Lung (tissue), 12 donors: ENCODE data around the gene MAPKAP1. TPM values are rescaled to one million over a fixed set of nuclear protein-coding genes. Genes with fewer than 3 reads are reported as not detected.

Experiments used
- ATAC-seq: fragments of 200-7000 bp; cut with Tn5 transposase; one replicate; pipeline ENCODE4 v1.9.1; 2020; ENCODE audit warnings: moderate number of reproducible peaks; ENCODE audit not compliant: insufficient read depth, low FRiP score
- DNase-seq, 3 donors: peaks; one replicate each; pipeline ENCODE4 v3.0.0-alpha.2; 2013 to 2017
- H3K27ac ChIP-seq, 2 donors: one replicate each; pipeline ENCODE4 v1.5.1; 2013; ENCODE audit warnings: mild to moderate bottlenecking in 2 of 2, moderate library complexity in 2 of 2, control low read depth in 1 of 2, inconsistent platforms in 1 of 2, low read depth in 1 of 2, low read length in 1 of 2
- H3K27me3 ChIP-seq, 3 donors: one replicate each; pipeline ENCODE4 v1.5.1; 2013; ENCODE audit warnings: low read length in 2 of 3; ENCODE audit not compliant: control insufficient read depth in 3 of 3, insufficient read depth in 3 of 3
- H3K36me3 ChIP-seq, 4 donors: one replicate each; pipeline ENCODE4 v1.5.1; 2013; ENCODE audit warnings: low read length in 4 of 4, mild to moderate bottlenecking in 1 of 4, moderate library complexity in 1 of 4; ENCODE audit not compliant: control insufficient read depth in 4 of 4, insufficient read depth in 4 of 4
- H3K4me1 ChIP-seq, 5 donors: one replicate each; pipeline ENCODE4 v1.5.1; 2013; ENCODE audit warnings: low read length in 5 of 5, mild to moderate bottlenecking in 2 of 5, moderate library complexity in 1 of 5; ENCODE audit not compliant: control insufficient read depth in 5 of 5, insufficient read depth in 5 of 5
- H3K4me3 ChIP-seq: one replicate; pipeline ENCODE4 v1.5.1; 2013; ENCODE audit warnings: mild to moderate bottlenecking, control low read depth, moderate library complexity
- H3K9ac ChIP-seq, 2 donors: one replicate each; pipeline ENCODE4 v1.5.1; 2013; ENCODE audit warnings: low read length in 2 of 2, control low read depth in 1 of 2; ENCODE audit not compliant: insufficient read depth in 1 of 2
- H3K9me3 ChIP-seq, 4 donors: one replicate each; pipeline ENCODE4 v1.5.1; 2013; ENCODE audit warnings: low read length in 3 of 4, mild to moderate bottlenecking in 1 of 4, moderate library complexity in 1 of 4; ENCODE audit not compliant: control insufficient read depth in 4 of 4, insufficient read depth in 3 of 4
- WGBS, 2 donors: extraction: QIAGEN DNeasy Blood & Tissue Kit; methylation state at CpG; one replicate each; pipeline ENCODE4 v1.1.7; 2013; 5-methylcytosine and 5-hydroxymethylcytosine counted together
- polyA plus RNA-seq, 2 donors: library from polyadenylated mRNA; stranded (reverse); fragments of 200-250 nt; gene quantifications; one replicate each; pipeline ENCODE4 v1.2.1, GENCODE V29; 2013
- total RNA-seq, 2 donors: library from RNA; depleted of rRNA in 1 of 2; stranded (reverse); fragments of >200 nt in 1 of 2; gene quantifications; one replicate each; pipeline ENCODE4 v1.2.1, GENCODE V29; 2014 to 2021
- TF ChIP-seq, protein P1 (sequence below): IDR thresholded peaks from 2 replicates; pipeline ENCODE4 v1.5.1; 2012; ENCODE audit warnings: mild to moderate bottlenecking; ENCODE audit errors: control extremely low read depth, extremely low read depth
- donor health status: control.
- donor health status: control.
- donor health status: Bipolar disorder and iron deficiency.
- donor health status: healthy.
- donor health status: DM: yes; HTN: yes; CAD: no.

MAPKAP1 gene
- total and polyA plus RNA-seq, 4 donors: 53.0 to 83.3 (median 66.7) TPM

GRCh38 chr9:125630436-125630835 lies 76.6 kb downstream of the MAPKAP1 start:
- no peak for DNase-seq
- Histone ChIP-seq H3K4me1 (peaks cover 0 to 19% (median 4%) of the 10 kb centered on the region in 5 donors), H3K27ac (no peak overlapping the region), H3K27me3 (no peaks in the 10 kb centered on the region), H3K4me3 (no peak overlapping the region), H3K9ac (no peak overlapping the region), H3K9me3 (no peaks in the 10 kb centered on the region), H3K36me3 (no peaks in the 10 kb centered on the region)
- WGBS, 2 donors: 93 to 100% methylated on average over 1 of the region's 1 CpG
- ATAC-seq: no peak
- TF ChIP-seq, protein P1, sequence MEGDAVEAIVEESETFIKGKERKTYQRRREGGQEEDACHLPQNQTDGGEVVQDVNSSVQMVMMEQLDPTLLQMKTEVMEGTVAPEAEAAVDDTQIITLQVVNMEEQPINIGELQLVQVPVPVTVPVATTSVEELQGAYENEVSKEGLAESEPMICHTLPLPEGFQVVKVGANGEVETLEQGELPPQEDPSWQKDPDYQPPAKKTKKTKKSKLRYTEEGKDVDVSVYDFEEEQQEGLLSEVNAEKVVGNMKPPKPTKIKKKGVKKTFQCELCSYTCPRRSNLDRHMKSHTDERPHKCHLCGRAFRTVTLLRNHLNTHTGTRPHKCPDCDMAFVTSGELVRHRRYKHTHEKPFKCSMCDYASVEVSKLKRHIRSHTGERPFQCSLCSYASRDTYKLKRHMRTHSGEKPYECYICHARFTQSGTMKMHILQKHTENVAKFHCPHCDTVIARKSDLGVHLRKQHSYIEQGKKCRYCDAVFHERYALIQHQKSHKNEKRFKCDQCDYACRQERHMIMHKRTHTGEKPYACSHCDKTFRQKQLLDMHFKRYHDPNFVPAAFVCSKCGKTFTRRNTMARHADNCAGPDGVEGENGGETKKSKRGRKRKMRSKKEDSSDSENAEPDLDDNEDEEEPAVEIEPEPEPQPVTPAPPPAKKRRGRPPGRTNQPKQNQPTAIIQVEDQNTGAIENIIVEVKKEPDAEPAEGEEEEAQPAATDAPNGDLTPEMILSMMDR: no peak

- Histone ChIP-seq H3K36me3 (no peaks in the 10 kb centered on the region), H3K4me3 (no peak overlapping the region), H3K27ac (no peak overlapping the region), H3K9ac (no peak overlapping the region), H3K4me1 (peaks cover 0 to 19% (median 4%) of the 10 kb centered on the region in 5 donors), H3K27me3 (no peaks in the 10 kb centered on the region), H3K9me3 (no peaks in the 10 kb centered on the region)
- 66 to 79% methylated on average over 3 of the region's 3 CpGs for WGBS, 2 donors
- no peak for DNase-seq
- ATAC-seq: no peak
- TF ChIP-seq, protein P1: no peak
Measured at GRCh38 chr9:125629446-125629845, 77.6 kb downstream of the MAPKAP1 start.

DNA sequence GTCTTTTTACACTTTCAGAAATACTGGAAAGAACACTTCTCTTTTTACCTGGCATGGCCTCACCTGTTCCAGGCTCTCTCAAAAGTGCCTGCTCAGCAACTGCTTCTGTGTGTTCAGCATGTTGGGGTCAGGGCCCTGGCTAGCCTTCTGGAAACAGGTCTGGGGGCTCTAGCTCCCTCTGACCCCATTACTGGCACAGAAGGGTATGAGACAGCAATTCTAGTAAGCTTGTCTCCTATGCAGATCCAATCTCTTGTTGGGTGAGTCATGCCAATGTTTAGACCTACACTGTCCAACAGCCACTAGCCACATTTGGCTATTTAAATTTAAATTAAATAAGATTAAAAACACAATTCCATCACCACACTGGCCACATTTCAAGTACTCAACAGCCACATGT lies 80.8 kb downstream of the MAPKAP1 start:
- no peaks in the 10 kb centered on the region for H3K36me3 ChIP-seq
- H3K4me1 ChIP-seq: peaks cover 0 to 11% (median 0%) of the 10 kb centered on the region in 5 donors
- H3K4me3 ChIP-seq: no peak overlapping the region
- H3K27ac ChIP-seq: no peak overlapping the region
- DNase-seq (no peak), ATAC-seq (no peak)
- no peaks in the 10 kb centered on the region for H3K9me3 ChIP-seq
- H3K9ac ChIP-seq: no peak overlapping the region
- TF ChIP-seq, protein P1: no peak
- no peaks in the 10 kb centered on the region for H3K27me3 ChIP-seq

DNA sequence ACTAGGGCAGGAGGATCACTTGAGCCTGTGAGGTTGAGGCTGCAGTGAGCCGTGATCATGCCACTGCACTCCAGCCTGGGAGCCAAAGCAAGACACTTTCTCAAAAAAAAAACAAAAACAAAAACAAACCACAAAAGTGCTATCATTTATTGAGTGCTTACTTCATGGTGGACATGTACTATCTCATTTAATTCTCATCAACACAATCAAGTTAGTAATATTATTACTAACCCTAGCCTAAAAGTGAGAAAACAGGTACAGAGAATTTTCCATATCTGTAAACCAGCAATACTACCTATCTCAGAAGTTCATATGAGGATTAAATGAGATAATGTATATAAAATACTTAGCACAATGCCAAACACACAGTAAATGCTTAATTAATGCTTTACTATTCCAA lies 85.8 kb downstream of the MAPKAP1 start:
- H3K9ac ChIP-seq: no peak overlapping the region
- TF ChIP-seq, protein P1: no peak
- H3K9me3 ChIP-seq: peaks cover 0 to 2% (median 0%) of the 10 kb centered on the region in 4 donors
- peaks cover 0 to 4% (median 0%) of the 10 kb centered on the region in 5 donors for H3K4me1 ChIP-seq
- no peak overlapping the region for H3K4me3 ChIP-seq
- H3K27ac ChIP-seq: no peak overlapping the region
- no peaks in the 10 kb centered on the region for H3K36me3 ChIP-seq
- ATAC-seq (no peak), DNase-seq (no peak)
- no peaks in the 10 kb centered on the region for H3K27me3 ChIP-seq
- WGBS, 2 donors: 98 to 100% methylated on average over 1 of the region's 1 CpG
